Stimulated activated CD4-positive, alpha-beta T cell treated with anti-CD3 and anti-CD28 coated beads, Interleukin-12 subunit alpha, Interleukin-12 subunit beta, amount 100 ng/mL, for 48 hours (primary cell): Measurements from ENCODE around the gene ZBTB46.
A peak's percentile ranks its signal among the peaks of the same experiment; 100 is the strongest.

ENCODE experiments used
- DNase-seq, 3 donors: peaks; one replicate each; pipeline ENCODE4 v3.0.0-alpha.2; 2020; ENCODE audit warnings: low read depth in 2 of 3, low spot score in 1 of 3

ZBTB46 gene

GRCh38 chr20:63707558-63708300, 123.3 kb downstream of the ZBTB46 start, which contains the start of the genes ARFRP1 and ZGPAT:
ARFRP1 (minus strand) TSS chr20:63707976; CDS start chr20:63707091, 885 bp downstream.
ZGPAT (plus strand) TSS chr20:63708039; CDS start chr20:63708581, 542 bp downstream.
- DNase-seq: peak; percentile 70 to 84 (median 72)

GRCh38 chr20:63706852-63707557, 124.1 kb downstream of the ZBTB46 start:
- DNase-seq: peak in 1 of 3 donors; percentile 55

GRCh38 chr20:63706027-63706695, 124.9 kb downstream of the ZBTB46 start:
- no peak for DNase-seq

GRCh38 chr20:63705232-63706026, 125.6 kb downstream of the ZBTB46 start:
- no peak for DNase-seq

GRCh38 chr20:63704749-63705117, 126.3 kb downstream of the ZBTB46 start:
- DNase-seq: no peak

GRCh38 chr20:63703976-63704748, 126.9 kb downstream of the ZBTB46 start:
- DNase-seq: no peak

GRCh38 chr20:63703471-63703975, 127.5 kb downstream of the ZBTB46 start:
- no peak for DNase-seq

GRCh38 chr20:63702751-63703470, 128.2 kb downstream of the ZBTB46 start:
- DNase-seq: no peak

- DNase-seq: no peak
Measured at GRCh38 chr20:63702036-63702665, 128.9 kb downstream of the ZBTB46 start.

- DNase-seq: no peak
Measured at GRCh38 chr20:63701329-63702035, 129.6 kb downstream of the ZBTB46 start.

GRCh38 chr20:63701051-63701328, 130.1 kb downstream of the ZBTB46 start:
- no peak for DNase-seq

GRCh38 chr20:63700199-63701050, 130.6 kb downstream of the ZBTB46 start:
- DNase-seq: no peak

- DNase-seq: no peak
Measured at GRCh38 chr20:63699466-63700198, 131.4 kb downstream of the ZBTB46 start.

- peak; percentile 51 to 59 (median 52) for DNase-seq
Measured at GRCh38 chr20:63698739-63699465, 132.2 kb downstream of the ZBTB46 start.

- no peak for DNase-seq
Measured at GRCh38 chr20:63697868-63698545, 133.1 kb downstream of the ZBTB46 start.
